Natural killer cell (primary cell): ENCODE results near the gene FBXW4. TPM values are rescaled to one million over a fixed set of nuclear protein-coding genes. Genes with fewer than 3 reads are reported as not detected.

Experiments used
- ATAC-seq, 3 donors: fragments of 150-1000 bp in 2 of 3; fragments of 200-7000 bp in 1 of 3; cut with Tn5 transposase; 1 replicate in 1 of 3; 2 replicates in 2 of 3; pipeline ENCODE4 v1.10.0; 2021; ENCODE audit warnings: mild to moderate bottlenecking in 2 of 3, moderate library complexity in 2 of 3
- DNase-seq, 2 donors: peaks; one replicate each; pipeline versions ENCODE4 v3.0.0 to v3.0.0-alpha.2; 2013 to 2021; ENCODE audit warnings: mixed read lengths in 1 of 2
- H3K27ac ChIP-seq: one replicate; pipeline ENCODE4 v1.5.1; 2013; ENCODE audit warnings: mild to moderate bottlenecking, low read length
- H3K27me3 ChIP-seq: one replicate; pipeline ENCODE4 v1.6.1; 2013; ENCODE audit warnings: low read length; ENCODE audit not compliant: control insufficient read depth, insufficient read depth
- H3K36me3 ChIP-seq: one replicate; pipeline ENCODE4 v1.6.1; 2013; ENCODE audit warnings: low read length; ENCODE audit not compliant: control insufficient read depth, insufficient read depth
- H3K4me1 ChIP-seq: one replicate; pipeline ENCODE4 v1.6.1; 2013; ENCODE audit warnings: low read length; ENCODE audit not compliant: control insufficient read depth, insufficient read depth
- H3K4me3 ChIP-seq: one replicate; pipeline ENCODE4 v1.5.1; 2013; ENCODE audit warnings: low read length
- H3K9me3 ChIP-seq: one replicate; pipeline ENCODE4 v1.6.1; 2013; ENCODE audit warnings: low read length; ENCODE audit not compliant: control insufficient read depth, insufficient read depth
- H3K27ac Mint-ChIP-seq, 2 donors: one replicate each; pipeline ENCODE4 v1.8.0; 2022; ENCODE audit warnings: mild to moderate bottlenecking in 2 of 2, mixed read lengths in 2 of 2, moderate library complexity in 1 of 2
- H3K27me3 Mint-ChIP-seq, 2 donors: one replicate each; pipeline ENCODE4 v1.8.0; 2022; ENCODE audit warnings: low read depth in 2 of 2, mixed read lengths in 2 of 2
- H3K36me3 Mint-ChIP-seq: one replicate; pipeline ENCODE4 v1.8.0; 2022; ENCODE audit warnings: mixed read lengths
- H3K4me1 Mint-ChIP-seq, 2 donors: one replicate each; pipeline ENCODE4 v1.8.0; 2022; ENCODE audit warnings: mixed read lengths in 2 of 2
- H3K4me3 Mint-ChIP-seq: one replicate; pipeline ENCODE4 v1.8.0; 2022; ENCODE audit warnings: mild to moderate bottlenecking, moderate library complexity, mixed read lengths
- H3K9me3 Mint-ChIP-seq, 2 donors: one replicate each; pipeline ENCODE4 v1.8.0; 2022; ENCODE audit warnings: mixed read lengths in 2 of 2
- CTCF ChIP-seq: fragments of 200-600 bp; IDR thresholded peaks from one replicate; pipeline ENCODE4 v1.8.0; 2022; ENCODE audit warnings: antibody characterized with exemption
- WGBS: methylation state at CpG from one replicate; pipeline ENCODE4 v1.1.7; 2013; ENCODE audit warnings: missing lambda C conversion rate; ENCODE audit not compliant: insufficient coverage; 5-methylcytosine and 5-hydroxymethylcytosine counted together
- intact Hi-C: fragments of 100-400 bp; cut with micrococcal nuclease; formaldehyde crosslinking; loops from one replicate; pipeline ENCODE4 v1.14.2; 2022
- total RNA-seq, 4 donors: library from RNA; stranded (reverse); fragments of 120-200 nt in 1 of 4; gene quantifications; one replicate each; pipeline versions ENCODE4 v1.2.3 to v1.2.4, GENCODE V29; 2013 to 2022

The FBXW4 gene
- total RNA-seq, 3 donors from 2014 or later (not counting 1 experiment from before 2014, with no cell fraction given) = 85.9 to 106 (median 91.9) TPM

GRCh38 chr10:101710793-101711192 lies 15.8 kb upstream of the FBXW4 start:
- H3K9me3 ChIP-seq = no peaks in the 10 kb centered on the region
- H3K36me3 ChIP-seq = no peaks in the 10 kb centered on the region
- WGBS = 90% methylated on average over 2 of the region's 2 CpGs
- no peak overlapping the region for H3K4me3 ChIP-seq
- no peak overlapping the region for H3K27ac ChIP-seq
- H3K9me3 Mint-ChIP-seq = no peaks in the 10 kb centered on the region
- DNase-seq (no peak), ATAC-seq (no peak)
- no peaks in the 10 kb centered on the region for H3K4me1 Mint-ChIP-seq
- no peaks in the 10 kb centered on the region for H3K36me3 Mint-ChIP-seq
- intact Hi-C loops = no loop called here
- no peak overlapping the region for H3K4me3 Mint-ChIP-seq
- H3K27me3 Mint-ChIP-seq = peaks cover 33 to 49% of the 10 kb centered on the region in 2 donors
- H3K27ac Mint-ChIP-seq = no peak overlapping the region
- no peak for TF ChIP-seq CTCF
- no peaks in the 10 kb centered on the region for H3K4me1 ChIP-seq
- peaks cover 9% of the 10 kb centered on the region for H3K27me3 ChIP-seq

GRCh38 chr10:101710059-101710695 lies 15.2 kb upstream of the FBXW4 start:
- no peak for ATAC-seq

GRCh38 chr10:101709359-101710058 lies 14.5 kb upstream of the FBXW4 start:
- Histone ChIP-seq H3K36me3 (no peaks in the 10 kb centered on the region), H3K27me3 (peaks cover 9% of the 10 kb centered on the region), H3K9me3 (no peaks in the 10 kb centered on the region), H3K27ac (no peak overlapping the region), H3K4me1 (no peaks in the 10 kb centered on the region), H3K4me3 (no peak overlapping the region)
- no peaks in the 10 kb centered on the region for H3K36me3 Mint-ChIP-seq
- peaks cover 33 to 41% of the 10 kb centered on the region in 2 donors for H3K27me3 Mint-ChIP-seq
- no peaks in the 10 kb centered on the region for H3K4me1 Mint-ChIP-seq
- ATAC-seq = no peak
- DNase-seq = no peak
- TF ChIP-seq CTCF = no peak
- H3K4me3 Mint-ChIP-seq = no peak overlapping the region
- H3K9me3 Mint-ChIP-seq = no peaks in the 10 kb centered on the region
- no peak overlapping the region for H3K27ac Mint-ChIP-seq
- 61% methylated on average over 6 of the region's 9 CpGs for WGBS
- intact Hi-C loops = no loop called here

More at GRCh38 chr10:101710059-101710695, 15.2 kb upstream of the FBXW4 start:
- Mint-ChIP-seq H3K27ac (no peak overlapping the region), H3K36me3 (no peaks in the 10 kb centered on the region), H3K4me3 (no peak overlapping the region), H3K4me1 (no peaks in the 10 kb centered on the region), H3K27me3 (peaks cover 33 to 44% of the 10 kb centered on the region in 2 donors), H3K9me3 (no peaks in the 10 kb centered on the region)
- Histone ChIP-seq H3K27ac (no peak overlapping the region), H3K27me3 (peaks cover 9% of the 10 kb centered on the region), H3K4me1 (no peaks in the 10 kb centered on the region), H3K9me3 (no peaks in the 10 kb centered on the region), H3K4me3 (no peak overlapping the region), H3K36me3 (no peaks in the 10 kb centered on the region)
- 45% methylated on average over 9 of the region's 9 CpGs for WGBS
- no peak for TF ChIP-seq CTCF
- no peak for DNase-seq
- intact Hi-C loops = no loop called here
